ENCODE data around the gene ARHGAP6. TPM values are rescaled to one million over a fixed set of nuclear protein-coding genes. Genes with fewer than 3 reads are reported as not detected.

ARHGAP6 gene
- total RNA-seq, 1 experiment from 2014 or later = 0.07 TPM

DNA sequence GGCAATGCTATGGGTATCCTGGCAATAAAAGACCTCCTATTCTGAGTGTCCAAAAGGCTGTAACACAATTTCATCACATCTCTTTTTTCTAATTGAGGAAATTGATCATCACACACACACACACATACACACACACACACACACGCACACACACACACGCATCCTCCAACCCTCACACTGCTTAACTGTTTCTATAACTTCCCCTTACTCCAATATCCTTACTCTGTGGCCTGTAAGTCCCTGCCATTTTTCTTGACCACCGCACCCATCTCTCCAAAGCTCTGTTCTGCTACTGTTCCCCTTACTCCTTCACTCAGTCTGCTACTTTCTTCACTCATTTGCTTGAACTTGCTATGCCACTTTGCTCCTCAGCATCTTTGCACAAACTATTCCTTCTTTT is 256.9 kb downstream of the ARHGAP6 start:
- H3K27me3 Mint-ChIP-seq (ENCODE audit: low read depth) = peaks cover 3% of the 10 kb centered on the region; the same call in 1 of the 2 replicates
- no peaks in the 10 kb centered on the region for H3K4me1 Mint-ChIP-seq
- no peak overlapping the region for H3K27ac Mint-ChIP-seq
- Histone ChIP-seq H3K27ac (ENCODE audit: insufficient read length, low read depth, low read length) (no peak overlapping the region), H2BK20ac (ENCODE audit: low read depth, low read length, poor library complexity, severe bottlenecking) (no peak overlapping the region), H3K23me2 (ENCODE audit: insufficient read length, low read depth, low read length, poor library complexity, severe bottlenecking) (no peaks in the 10 kb centered on the region), H3T11ph (ENCODE audit: low read length) (no peak overlapping the region), H4K8ac (replicated peaks; ENCODE audit: insufficient read length, low read depth, low read length) (no peak overlapping the region), H3K79me1 (ENCODE audit: insufficient read depth, low read depth, low read length, poor library complexity, severe bottlenecking) (no peaks in the 10 kb centered on the region), H4K20me1 (ENCODE audit: control insufficient read depth, insufficient read depth, insufficient read length) (no peaks in the 10 kb centered on the region), H3K18ac (ENCODE audit: insufficient read length, low read depth, low read length) (no peak overlapping the region), H3K4me2 (ENCODE audit: insufficient read depth, insufficient read length, low read length) (no peak overlapping the region), H3K9me3 (ENCODE audit: control insufficient read depth, low read depth, low read length) (no peaks in the 10 kb centered on the region), H2BK120ac (ENCODE audit: low read depth, low read length, poor library complexity, severe bottlenecking) (no peak overlapping the region), H2BK12ac (ENCODE audit: insufficient read length, low read depth, low read length) (no peak overlapping the region), H2AFZ (ENCODE audit: low read length) (no peak overlapping the region), H3K4ac (ENCODE audit: low read depth, low read length) (no peak overlapping the region), H2BK15ac (ENCODE audit: low read depth, low read length) (no peak overlapping the region), H3K79me2 (ENCODE audit: insufficient read depth, low read length) (no peaks in the 10 kb centered on the region), H3K14ac (ENCODE audit: insufficient read depth, low read length) (no peak overlapping the region), H4K91ac (ENCODE audit: insufficient read length, low read depth, low read length) (no peak overlapping the region), H3K23ac (ENCODE audit: insufficient read length, low read depth, low read length) (no peak overlapping the region), H2AK5ac (ENCODE audit: insufficient read length, low read length) (no peak overlapping the region), H3K4me1 (ENCODE audit: insufficient read depth, low read length) (no peaks in the 10 kb centered on the region), H3K9ac (ENCODE audit: extremely low read depth, insufficient read length, low read length) (no peak overlapping the region), H4K5ac (ENCODE audit: insufficient read length, low read depth, low read length) (no peak overlapping the region), H3K27me3 (ENCODE audit: insufficient read depth, low read length) (no peaks in the 10 kb centered on the region), H2BK5ac (ENCODE audit: insufficient read length, low read length) (no peak overlapping the region), H3K56ac (ENCODE audit: insufficient read length, low read depth, low read length) (no peak overlapping the region)
- H3K4me3 Mint-ChIP-seq = no peak overlapping the region; a peak in 1 of 5 replicates
- H3K9me3 Mint-ChIP-seq = peaks cover 49 to 64% of the 10 kb centered on the region in 2 experiments
- TF ChIP-seq, protein P1, sequence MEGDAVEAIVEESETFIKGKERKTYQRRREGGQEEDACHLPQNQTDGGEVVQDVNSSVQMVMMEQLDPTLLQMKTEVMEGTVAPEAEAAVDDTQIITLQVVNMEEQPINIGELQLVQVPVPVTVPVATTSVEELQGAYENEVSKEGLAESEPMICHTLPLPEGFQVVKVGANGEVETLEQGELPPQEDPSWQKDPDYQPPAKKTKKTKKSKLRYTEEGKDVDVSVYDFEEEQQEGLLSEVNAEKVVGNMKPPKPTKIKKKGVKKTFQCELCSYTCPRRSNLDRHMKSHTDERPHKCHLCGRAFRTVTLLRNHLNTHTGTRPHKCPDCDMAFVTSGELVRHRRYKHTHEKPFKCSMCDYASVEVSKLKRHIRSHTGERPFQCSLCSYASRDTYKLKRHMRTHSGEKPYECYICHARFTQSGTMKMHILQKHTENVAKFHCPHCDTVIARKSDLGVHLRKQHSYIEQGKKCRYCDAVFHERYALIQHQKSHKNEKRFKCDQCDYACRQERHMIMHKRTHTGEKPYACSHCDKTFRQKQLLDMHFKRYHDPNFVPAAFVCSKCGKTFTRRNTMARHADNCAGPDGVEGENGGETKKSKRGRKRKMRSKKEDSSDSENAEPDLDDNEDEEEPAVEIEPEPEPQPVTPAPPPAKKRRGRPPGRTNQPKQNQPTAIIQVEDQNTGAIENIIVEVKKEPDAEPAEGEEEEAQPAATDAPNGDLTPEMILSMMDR (conservative IDR thresholded peaks at IDR 0.05) = no peak
- H3K36me3 Mint-ChIP-seq (ENCODE audit: insufficient read depth in 1 of 3, low read depth in 3 of 3) = no peaks in the 10 kb centered on the region
- 100% methylated on average over 2 of the region's 3 CpGs for WGBS (ENCODE audit: extremely low coverage, insufficient read length, low lambda C conversion rate)
- no peak for DNase-seq

All from H9 (cell line).